Raji (cell line): ENCODE data around the gene ZNF326.
A peak's percentile ranks its signal among the peaks of the same experiment; 100 is the strongest.

Experiments
- POLR2A ChIP-seq: IDR thresholded peaks from 2 replicates; pipeline ENCODE4 v1.6.1; 2011; ENCODE audit warnings: low read depth, low read length, control low read depth; ENCODE audit not compliant: insufficient read depth

Gene ZNF326, protein sequence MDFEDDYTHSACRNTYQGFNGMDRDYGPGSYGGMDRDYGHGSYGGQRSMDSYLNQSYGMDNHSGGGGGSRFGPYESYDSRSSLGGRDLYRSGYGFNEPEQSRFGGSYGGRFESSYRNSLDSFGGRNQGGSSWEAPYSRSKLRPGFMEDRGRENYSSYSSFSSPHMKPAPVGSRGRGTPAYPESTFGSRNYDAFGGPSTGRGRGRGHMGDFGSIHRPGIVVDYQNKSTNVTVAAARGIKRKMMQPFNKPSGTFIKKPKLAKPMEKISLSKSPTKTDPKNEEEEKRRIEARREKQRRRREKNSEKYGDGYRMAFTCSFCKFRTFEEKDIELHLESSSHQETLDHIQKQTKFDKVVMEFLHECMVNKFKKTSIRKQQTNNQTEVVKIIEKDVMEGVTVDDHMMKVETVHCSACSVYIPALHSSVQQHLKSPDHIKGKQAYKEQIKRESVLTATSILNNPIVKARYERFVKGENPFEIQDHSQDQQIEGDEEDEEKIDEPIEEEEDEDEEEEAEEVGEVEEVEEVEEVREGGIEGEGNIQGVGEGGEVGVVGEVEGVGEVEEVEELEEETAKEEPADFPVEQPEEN

DNA sequence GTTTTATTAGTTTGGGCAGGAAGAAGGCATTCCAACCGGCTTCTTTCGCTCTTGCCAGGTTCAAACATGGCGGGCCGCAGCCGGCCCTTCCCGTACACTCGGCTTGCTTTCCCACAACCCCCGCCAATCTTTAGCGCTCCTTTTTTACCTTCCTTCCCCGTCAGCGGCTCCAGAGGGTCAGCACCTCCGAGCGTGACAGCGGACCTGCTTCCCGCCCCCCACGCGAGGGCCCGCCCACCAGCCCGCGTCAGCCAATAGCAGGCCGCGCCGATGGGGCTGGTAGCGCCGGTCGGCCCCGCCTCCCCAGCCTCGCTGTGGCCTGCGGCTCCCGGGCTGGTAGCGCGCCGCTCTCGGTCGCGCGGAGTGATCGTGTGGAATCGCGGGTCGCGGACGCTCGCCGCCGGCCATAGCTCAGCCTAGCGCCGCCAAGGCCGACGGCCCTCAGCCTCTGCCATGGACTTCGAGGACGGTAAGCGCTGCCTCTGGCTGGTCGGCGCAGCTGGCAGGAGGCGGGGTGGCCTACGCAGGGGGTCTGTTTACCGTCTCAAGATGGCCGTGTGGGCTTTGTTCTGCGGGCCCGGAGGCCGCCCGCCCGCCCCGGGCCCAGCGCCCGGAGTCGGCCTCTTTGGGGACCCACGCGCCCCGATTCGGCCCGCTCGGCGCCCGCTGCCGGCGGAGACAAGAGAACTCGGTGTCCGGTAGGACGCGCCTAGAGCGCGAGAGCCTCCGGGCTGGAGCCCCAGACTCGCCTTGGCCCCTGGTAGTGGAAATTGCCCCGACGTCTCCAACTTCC, at the start of gene ZNF326:
ZNF326 (plus strand) TSS at position 306 of the 793 bp plus-strand sequence; CDS start at position 454, 148 bp downstream.
- peak; percentile 98 for TF ChIP-seq POLR2A

DNA sequence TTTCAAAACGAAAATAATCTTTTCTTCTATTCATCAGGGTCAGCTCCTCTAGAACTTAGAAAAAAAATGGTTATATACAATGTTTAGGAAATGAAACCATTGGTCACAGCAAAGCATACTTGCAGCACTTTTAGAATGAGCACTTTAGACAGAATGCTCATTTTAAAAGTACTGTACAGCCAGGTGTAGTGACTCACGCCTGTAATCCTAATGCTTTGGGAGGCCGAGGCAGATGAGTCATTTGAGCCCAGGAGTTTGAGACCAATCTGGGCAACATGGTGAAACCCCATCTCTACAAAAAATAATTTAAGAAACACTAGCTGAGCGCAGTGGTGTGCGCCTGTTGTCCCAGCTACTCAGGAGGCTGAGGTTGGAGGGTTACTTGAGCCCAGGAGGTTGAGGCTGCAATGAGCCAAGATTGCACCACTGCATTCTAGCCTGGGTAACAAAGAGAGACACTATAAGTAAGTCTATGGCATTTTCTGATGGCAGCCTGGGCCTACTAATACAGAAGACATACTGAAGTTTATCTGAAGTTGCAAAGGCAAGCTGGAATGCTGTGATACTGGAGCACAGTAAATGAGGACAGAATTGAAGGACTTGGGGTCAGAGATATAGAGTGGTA, 48.9 kb upstream of the ZNF326 start:
- TF ChIP-seq POLR2A = no peak

DNA sequence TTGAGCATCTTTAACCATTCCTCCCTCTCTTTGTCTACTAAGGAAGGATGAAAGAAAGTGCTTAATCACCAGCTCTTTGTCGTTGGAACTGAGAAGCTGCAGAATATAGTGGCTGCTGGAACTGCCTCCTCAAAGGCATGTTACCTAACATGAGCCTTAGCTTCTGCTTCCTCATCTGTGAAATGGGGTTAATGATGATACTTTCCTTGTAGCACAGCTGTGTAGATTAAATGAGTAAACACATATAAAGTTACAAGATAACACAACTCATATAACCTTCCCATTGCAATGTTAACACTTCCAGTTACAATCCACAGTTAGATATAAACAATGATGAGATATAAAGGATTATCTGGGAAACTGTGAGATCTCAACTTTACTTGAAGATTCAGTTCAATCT, 48.4 kb upstream of the ZNF326 start:
- no peak for TF ChIP-seq POLR2A

DNA sequence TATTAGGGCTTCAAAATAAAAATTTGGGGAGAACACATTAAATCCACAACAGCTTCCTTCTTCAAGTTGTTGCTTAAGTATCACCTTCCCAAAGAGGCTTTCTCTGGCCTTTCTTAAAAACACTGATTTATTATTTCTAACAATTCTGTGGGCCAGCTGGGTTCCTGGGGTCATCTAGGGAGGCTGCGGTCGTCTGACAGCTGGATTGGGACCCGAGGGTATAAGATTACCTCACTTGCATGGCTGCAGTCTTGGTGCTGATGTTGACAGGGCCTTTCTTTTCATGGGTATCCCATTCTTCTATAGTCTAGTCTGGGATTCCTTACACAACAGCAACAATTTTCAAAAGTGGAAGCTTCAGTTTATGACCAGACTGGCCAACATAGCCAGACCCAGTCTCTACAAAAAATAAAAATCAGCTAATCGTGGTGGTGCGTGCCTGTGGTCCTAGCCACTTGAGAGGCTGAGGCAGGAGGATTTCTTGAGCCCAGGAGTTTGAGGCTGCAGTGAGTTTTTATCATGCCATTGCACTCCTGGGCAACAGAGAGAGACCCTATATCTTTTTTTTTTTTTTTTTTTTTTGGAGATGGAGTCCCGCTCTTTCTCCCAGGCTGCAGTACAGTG, 46.1 kb upstream of the ZNF326 start:
- no peak for TF ChIP-seq POLR2A

DNA sequence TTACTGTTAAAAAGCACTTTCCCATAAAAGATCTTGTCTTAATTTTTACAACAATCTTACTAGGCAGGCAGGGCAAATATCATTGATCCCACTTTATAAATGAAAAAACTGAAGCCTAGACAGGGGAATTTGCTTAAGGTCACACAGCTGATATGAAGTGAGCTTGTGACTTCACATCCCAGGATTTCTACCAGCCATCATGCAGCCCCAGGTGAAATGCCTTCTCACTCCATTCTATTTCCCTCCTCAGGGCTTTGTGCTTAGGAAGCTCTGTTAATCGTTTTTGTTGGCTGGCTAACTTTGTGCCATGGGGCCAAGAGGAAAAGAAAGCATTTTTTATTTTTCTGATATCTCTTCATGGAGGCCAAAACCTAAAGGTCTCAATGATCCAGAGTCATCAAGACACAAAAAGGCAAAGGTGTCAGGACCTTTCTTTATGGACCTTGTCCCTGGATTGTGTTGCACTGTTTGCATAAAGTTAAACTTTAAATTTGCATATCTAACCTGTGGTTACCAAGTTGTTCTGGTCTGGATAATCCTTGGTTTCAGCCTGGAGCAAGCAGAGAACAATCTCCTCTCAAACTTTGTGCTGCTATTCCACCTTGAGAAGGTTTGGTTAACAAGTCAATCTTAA, 44.8 kb upstream of the ZNF326 start:
- no peak for TF ChIP-seq POLR2A

DNA sequence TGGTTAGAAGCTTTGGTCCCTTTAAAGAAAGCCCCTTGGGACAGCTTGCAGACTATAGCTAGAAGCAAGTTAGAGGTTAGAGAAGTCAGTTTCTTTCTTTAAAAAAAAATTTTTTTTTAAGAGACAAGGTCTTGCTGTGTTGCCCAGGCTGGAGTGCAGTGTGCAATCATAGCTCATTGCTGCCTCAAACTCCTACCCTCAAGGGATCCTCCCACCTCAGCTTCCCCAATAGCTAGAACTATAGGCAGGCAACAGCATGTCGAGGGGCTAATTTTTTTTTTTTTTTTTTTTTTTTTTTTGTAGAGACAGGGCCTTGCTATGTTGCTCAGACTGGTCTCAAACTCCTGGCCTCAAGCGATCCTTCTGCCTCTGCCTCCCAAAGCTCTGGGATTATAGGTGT, 44.2 kb upstream of the ZNF326 start:
- TF ChIP-seq POLR2A = no peak

DNA sequence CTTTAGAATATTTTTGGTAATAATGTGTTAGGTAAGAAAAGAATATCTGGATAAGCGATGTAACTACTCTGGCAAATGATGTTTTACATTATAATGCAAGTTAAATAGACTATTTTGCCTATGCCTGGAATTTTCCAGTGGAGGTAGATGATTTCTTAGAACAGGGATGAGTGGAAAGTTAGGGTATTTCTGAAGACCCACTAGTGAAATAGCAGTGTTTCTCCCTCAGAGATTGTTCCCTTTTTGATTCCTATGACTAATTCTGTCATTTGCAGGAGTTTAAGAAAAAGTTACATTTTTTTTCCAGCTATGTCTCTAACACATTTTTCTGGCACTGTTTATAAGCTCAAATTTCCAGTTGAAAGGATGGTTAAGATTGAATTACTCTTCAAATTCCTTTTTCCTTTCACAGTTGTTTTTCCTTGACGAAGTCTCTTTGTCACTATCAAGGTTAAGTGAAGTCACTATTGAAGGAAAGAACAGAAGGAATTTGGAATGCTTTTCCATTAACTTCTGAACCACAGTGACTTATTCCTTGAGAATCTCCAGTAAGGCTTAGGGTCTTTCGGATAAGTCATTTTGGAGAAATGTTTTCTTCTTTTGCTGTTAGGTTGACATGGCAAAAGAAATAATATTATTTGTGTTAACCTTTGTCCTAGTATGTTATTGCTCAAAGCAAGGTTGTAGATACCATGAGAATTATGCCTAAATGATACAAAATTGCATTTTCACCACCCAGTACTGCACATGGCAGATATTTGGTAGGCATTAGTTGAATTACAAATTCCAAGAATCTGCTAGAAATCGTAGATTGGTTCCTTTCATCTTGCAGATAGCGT, 42.9 kb upstream of the ZNF326 start:
- no peak for TF ChIP-seq POLR2A

DNA sequence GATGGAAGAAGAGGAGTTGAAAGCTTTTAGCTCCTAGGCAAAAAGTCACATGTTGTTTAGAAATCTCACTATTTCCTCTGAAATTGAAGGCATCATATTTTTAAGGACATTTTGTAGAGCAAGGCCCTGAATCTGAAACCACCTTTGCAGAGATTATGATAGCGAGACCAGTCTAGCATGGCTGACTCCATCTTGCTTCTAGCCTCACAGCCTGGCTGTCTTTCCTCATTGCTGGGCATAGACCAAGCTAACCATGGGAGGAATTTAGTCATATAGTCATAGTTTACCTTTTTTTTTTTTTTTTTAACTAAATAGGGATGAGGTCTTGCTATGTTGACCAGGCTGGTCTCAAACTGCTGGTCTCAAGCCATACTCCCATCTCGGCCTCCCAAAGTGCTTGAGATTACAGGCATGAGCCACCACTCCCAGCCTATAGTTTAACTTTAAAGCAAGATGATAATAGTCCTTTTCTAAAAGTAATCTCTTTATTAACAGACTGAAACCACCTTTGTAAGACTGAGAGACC, 42.2 kb upstream of the ZNF326 start:
- TF ChIP-seq POLR2A = no peak

DNA sequence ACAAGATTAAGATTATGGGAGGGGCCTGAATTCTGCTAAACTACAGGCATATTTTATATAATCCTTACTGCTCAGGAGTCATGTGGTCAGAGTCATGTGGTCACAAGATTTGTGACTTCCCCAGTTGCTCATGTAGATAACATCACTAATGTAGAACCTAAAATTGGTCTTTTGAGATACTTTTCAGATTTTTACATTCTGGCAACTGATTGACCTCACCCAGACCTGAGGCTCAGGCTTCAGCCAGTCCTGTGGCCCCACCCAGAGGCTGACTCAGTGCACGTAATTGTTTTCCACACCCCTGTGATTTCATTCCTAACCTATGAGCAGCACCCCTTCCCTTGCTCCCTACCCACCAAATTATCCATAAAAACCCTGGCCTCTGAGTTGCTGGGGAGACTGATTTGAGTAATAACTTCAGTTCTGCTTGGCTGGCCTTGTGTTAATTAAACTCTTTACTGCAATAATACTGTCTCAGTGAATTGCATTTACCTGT, 41.7 kb upstream of the ZNF326 start:
- TF ChIP-seq POLR2A = no peak

DNA sequence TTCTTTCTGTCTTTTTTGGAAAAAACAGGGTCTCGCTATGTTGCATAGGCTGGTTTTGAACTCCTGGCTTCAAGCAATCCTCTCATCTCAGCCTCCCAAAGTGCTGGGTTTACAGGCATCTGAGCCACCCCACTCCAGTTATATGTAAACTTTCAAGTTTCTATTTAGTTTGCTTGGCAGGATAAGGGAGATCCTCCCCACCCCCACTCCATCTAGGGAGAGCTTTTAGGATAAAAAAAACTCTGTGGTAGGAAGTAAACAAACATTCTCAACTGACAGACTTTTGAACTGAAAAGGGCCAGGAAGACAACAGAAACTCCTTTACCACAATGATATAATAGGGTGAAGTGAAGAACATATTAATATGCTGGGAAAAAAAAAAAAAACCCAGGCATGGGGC, 41.0 kb upstream of the ZNF326 start:
- TF ChIP-seq POLR2A = no peak

DNA sequence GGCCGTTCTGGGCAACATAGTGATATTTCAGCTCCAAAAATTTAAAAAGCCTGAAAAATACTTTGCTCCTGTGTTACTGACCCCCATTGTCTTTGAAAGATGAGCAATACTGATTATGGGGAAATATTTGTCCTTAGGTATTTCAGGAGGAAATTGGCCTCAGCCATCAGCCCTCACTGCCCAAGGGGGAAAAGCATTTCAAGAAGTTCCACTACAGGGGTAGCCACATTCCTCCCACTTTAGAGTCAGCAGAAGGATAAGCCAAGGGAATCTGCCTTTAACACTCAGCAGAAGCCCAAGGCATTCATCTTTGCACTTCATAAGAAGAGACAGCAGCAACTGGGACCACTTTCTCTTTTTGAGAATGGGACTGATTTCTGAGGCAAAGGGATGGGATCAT, 40.5 kb upstream of the ZNF326 start:
- TF ChIP-seq POLR2A = no peak

DNA sequence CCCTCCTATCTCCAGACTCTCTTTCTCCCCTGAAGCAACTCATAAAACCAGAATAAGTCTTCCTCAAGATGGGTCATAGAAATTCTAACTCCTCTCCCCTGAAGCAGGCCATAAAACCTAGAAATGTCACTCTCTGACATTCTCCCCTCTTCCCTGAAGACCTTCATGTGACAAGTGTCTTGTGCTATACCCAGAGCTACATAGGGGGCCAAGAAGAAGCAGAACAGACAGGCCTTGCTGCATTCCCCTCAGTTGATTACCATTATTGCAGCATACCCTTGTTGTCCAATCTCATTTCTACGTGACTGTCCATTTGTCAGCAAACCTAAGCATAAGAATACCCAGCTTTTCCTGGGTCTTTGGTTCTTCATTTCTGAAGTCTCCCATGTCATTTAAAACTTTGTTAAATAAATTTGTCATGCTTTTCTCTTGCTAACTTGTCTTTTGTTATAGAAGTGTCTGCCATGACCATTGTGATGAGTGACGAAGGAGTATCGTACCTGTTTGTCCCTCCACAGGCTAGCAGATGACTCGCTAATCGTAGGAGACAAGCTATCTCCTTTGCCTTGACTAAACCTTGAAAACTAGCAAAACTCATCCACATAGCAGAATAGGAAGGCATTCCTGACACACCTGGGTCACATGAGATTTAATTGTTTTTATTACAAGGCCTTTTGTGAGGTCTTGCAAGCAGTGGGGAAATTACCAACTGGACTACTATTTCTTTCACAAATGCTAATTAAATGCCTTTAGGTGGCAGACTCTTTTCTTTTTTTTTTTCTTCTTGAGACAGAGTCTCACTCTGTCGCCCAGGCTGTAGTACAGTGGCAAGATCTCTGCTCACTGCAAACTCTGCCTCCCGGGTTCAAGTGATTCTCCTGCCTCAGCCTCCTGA, 39.4 kb upstream of the ZNF326 start:
- no peak for TF ChIP-seq POLR2A

DNA sequence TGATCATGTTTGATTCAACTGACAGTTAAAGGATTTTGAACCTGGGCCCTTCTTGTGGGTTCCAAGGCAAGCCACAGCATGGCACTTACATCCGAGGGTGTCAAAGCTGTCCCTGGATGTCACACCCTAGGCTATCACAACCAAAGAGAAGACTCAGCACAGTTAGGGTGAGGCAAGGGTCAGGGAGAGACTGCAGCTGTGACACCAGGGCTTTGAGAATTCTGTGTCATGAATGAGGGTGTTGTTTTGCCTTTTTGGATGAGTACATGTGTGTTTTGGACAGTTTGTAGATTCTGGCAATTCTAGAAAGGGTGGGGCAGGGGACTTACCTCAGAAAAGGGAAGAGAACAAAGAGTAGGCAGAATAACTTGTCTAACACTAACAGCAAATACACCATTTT, 37.8 kb upstream of the ZNF326 start:
- TF ChIP-seq POLR2A = 0 out of 2 replicates have a peak, but pooled peaks have one; percentile 1
